AG10803 (cell line): Measurements from ENCODE around the gene ATP8A2.

Experiments
- DNase-seq: peaks from one replicate; pipeline ENCODE4 v3.0.0; 2010; ENCODE audit warnings: low read depth
- H3K4me3 ChIP-seq: 2 replicates; pipeline ENCODE4 v1.5.1; 2011; ENCODE audit warnings: mild to moderate bottlenecking, low read length, control low read depth
- TF ChIP-seq, protein P1 (sequence below): conservative IDR thresholded peaks from 2 replicates; pipeline ENCODE4 v1.5.1; 2011; ENCODE audit warnings: mild to moderate bottlenecking, low read length, control low read depth, inconsistent platforms

The ATP8A2 gene

DNA sequence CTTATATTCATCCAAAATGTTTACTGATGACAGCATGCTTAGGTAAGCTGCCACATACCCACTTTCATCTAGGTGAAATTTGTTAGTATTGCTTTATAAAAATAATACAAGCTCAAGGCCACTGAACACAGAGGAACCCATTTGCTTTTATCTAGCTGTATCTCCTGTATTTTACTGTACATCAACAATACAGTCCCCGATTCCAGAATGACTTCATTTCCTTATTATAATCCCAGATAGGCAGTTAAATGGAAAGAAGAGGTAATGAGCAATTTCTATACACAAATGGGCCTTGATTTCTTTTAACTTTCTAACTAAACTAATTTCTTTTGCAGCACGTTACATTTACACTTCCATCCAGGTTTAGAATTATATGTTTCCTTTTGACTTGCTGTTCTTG, 593.8 kb downstream of the ATP8A2 start:
- TF ChIP-seq, protein P1, sequence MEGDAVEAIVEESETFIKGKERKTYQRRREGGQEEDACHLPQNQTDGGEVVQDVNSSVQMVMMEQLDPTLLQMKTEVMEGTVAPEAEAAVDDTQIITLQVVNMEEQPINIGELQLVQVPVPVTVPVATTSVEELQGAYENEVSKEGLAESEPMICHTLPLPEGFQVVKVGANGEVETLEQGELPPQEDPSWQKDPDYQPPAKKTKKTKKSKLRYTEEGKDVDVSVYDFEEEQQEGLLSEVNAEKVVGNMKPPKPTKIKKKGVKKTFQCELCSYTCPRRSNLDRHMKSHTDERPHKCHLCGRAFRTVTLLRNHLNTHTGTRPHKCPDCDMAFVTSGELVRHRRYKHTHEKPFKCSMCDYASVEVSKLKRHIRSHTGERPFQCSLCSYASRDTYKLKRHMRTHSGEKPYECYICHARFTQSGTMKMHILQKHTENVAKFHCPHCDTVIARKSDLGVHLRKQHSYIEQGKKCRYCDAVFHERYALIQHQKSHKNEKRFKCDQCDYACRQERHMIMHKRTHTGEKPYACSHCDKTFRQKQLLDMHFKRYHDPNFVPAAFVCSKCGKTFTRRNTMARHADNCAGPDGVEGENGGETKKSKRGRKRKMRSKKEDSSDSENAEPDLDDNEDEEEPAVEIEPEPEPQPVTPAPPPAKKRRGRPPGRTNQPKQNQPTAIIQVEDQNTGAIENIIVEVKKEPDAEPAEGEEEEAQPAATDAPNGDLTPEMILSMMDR: no peak
- no peak for DNase-seq
- H3K4me3 ChIP-seq: no peak overlapping the region

DNA sequence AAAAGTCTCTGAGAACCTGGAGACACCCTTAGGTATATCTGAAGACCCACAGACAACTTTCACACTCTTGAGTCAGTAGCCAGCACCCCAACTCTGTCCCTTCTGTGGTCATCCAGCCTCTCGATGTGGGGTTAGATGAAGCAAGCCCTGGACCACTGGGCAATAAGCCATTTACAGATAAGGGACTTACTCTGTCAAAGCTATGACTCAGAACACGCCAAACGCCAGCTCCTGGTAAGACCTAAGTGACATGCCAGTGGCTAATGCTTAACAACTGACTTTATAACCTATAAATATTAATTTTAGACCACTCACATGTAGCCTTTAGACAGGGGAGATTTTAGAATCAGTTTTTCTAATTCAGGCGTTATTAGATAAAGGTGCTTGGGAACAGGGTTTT, 594.3 kb downstream of the ATP8A2 start:
- H3K4me3 ChIP-seq: no peak overlapping the region
- no peak for DNase-seq
- TF ChIP-seq, protein P1: no peak

DNA sequence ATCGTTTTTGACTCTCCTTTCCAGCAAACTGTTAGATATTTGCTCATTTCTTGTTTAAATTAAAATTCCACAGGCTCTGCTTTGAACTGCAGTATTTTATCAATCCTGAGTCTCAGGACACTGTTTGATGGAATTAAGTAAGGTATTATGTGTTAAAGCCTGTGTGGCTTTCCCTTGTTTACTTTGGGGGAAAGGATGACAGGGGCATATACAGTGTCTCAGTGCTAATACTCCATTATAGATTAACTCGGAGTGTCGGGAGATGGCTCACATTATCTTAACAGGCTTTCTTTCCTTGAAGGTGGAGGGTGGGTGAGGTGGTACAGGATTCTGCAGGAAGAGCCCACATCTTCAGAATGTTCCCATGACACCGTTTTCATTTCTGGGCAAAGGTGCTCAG, 595.4 kb downstream of the ATP8A2 start:
- no peak overlapping the region for H3K4me3 ChIP-seq
- TF ChIP-seq, protein P1: no peak
- DNase-seq: no peak

DNA sequence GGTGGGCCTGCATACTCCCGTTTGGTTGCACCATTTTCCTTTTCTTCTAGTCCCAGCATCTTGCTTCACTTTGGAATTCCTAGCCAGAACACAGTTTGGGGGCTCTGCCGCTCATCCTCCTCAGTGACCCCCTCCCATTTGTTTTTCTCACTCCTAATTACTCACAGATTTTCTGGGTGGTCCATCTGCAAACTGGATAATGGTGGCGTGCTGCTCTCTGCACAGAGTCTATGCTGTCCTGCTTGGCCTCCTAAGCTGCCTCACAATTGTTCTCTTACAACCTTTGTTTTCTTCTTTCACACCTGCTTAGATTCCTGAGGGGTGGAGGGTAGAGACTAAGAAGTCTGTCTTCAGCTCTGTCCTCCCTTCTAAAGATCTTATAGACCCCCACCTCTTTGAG, 599.3 kb downstream of the ATP8A2 start:
- no peak overlapping the region for H3K4me3 ChIP-seq
- TF ChIP-seq, protein P1: no peak
- no peak for DNase-seq

DNA sequence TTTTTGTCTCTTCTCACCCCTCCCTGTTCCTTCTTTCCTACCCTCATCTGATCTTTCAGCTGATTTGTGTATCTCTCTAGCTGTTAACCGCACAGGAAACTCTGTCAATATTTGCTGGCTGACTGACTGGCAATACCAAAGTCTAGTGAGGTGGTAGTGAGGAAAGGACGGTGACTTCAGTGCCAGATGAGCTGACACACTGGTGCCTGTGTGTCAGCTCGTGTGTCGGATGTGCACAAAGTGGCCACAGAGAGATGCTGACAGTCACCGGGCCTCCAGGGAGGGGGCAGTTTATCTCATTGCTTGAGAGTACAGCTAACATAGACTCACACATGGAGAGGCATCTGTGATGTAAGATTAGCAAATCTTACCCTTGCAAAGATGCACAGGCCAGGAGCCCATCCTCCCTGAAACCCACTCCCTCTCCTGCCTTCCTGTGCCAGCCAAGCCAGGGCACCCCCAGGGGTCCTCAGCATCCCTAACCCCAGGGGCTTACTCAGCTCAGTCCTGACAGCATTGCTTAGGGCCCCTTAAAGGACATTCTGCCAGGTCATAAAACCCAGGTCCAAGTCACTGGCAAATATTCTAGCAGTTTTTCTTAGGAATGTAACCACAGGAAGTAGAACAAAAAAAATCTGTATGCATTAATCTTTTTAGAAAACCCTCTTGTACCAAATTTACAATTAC, 599.8 kb downstream of the ATP8A2 start:
- TF ChIP-seq, protein P1: no peak
- no peak for DNase-seq
- no peak overlapping the region for H3K4me3 ChIP-seq

DNA sequence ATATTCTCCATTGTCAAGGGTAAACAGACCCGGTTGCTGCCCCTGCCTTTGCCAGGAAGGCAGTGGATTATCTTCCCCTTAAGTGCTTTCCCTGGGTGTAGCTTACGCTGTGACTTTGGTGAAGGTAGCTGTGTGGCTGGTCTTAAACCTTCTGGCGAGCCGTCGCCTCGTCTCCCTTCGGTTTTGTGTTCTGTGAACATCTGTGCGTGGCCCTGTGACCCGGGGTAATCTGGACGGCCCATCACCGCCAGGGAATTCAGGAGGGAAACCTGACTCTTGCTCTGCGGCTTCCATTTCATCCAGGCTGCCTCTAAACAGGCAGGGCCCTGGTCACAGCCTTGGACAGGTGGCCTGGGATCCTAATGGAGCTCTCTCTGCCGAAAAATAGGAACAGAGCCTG, 601.3 kb downstream of the ATP8A2 start:
- H3K4me3 ChIP-seq: no peak overlapping the region
- TF ChIP-seq, protein P1: no peak
- no peak for DNase-seq

DNA sequence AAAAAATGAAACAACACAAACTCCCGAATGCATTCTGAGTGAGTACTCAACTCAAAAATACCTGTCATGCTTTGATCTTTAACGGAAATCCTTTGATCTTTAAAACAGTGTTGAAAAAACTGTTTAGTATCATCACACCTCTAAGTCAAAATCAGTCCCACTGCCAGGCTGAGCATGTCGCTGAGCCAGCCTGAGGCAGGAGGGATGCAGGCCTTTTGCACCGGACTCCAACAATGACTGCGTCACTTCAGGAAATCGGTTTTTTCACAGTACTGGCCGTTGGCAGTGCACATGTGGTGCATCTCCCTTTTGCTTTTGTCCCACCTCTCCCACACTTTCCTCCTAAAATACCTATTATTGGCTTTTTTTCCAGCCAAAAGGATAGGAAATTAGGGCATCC, 601.8 kb downstream of the ATP8A2 start:
- no peak for DNase-seq
- TF ChIP-seq, protein P1: no peak

More for the DNA sequence above, 601.8 kb downstream of the ATP8A2 start:
- H3K4me3 ChIP-seq: no peak overlapping the region
